HG03139 (cell line): ENCODE results near the gene CCDC126.
"Not testable (repeated sequence)": the region's sequence is repeated elsewhere in the genome, so short reads cannot be mapped to it uniquely, and the experiment has no call there.

Experiments
- ATAC-seq: cut with Tn5 transposase; IDR thresholded peaks from one replicate; pipeline ENCODE4 v1.9.1; 2021; ENCODE audit not compliant: unreplicated experiment

CCDC126 gene

GRCh38 chr7:23622506-23622925 lies 25.3 kb downstream of the CCDC126 start:
- no peak for ATAC-seq

DNA sequence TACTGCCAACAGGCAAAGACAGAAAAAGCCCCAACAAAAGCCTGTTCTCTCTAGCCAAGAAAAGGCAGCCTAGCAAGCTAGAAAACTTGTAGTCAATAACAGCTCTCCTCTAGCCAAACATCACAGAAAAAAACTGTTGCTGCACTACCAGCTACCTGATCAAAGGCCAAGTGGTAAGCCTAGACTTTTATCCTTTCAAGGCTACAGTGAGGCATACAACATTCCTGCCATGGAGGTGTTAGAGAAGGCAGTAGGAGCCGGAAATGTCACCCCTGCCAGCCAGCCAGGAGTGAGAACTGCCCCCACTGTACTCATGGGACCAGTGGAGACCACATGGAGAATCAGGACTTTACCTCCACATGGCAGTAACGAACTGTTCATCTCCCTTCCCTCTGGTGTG lies 31.2 kb downstream of the CCDC126 start:
- no peak for ATAC-seq

GRCh38 chr7:23633417-23633816 lies 36.2 kb downstream of the CCDC126 start:
- ATAC-seq, result no peak

GRCh38 chr7:23645822-23646221 lies 48.6 kb downstream of the CCDC126 start:
- ATAC-seq, result no peak

GRCh38 chr7:23653942-23654341 lies 56.8 kb downstream of the CCDC126 start:
- no peak for ATAC-seq

DNA sequence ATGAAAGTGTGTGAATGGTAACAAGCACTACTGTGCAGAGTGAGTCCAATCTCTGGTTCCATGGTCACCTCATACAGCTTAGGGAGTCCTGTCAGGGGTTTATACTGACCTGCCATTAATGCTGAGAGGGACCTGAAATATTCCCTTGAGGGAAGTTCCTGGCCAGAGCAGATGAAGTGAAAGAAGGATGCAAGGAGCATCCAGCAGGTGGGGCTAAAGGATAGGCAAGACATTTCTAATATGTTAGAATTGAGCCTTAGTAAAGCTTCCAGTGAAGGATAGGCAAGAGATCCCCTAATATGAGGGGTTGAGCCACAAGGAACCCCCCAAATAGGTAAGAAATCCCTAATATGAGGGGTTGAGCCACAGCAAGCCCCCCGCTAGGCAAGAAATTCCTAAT lies 57.3 kb downstream of the CCDC126 start:
- ATAC-seq, result no peak

- no peak for ATAC-seq
Measured at GRCh38 chr7:23655433-23655832, 58.3 kb downstream of the CCDC126 start.

GRCh38 chr7:23658831-23659427 lies 61.7 kb downstream of the CCDC126 start:
- ATAC-seq, result no peak

- ATAC-seq, result no peak
Measured at GRCh38 chr7:23661385-23661784, 64.2 kb downstream of the CCDC126 start.

GRCh38 chr7:23662124-23662983 lies 65.2 kb downstream of the CCDC126 start:
- ATAC-seq, result no peak

GRCh38 chr7:23662984-23663313 lies 65.8 kb downstream of the CCDC126 start:
- no peak for ATAC-seq

DNA sequence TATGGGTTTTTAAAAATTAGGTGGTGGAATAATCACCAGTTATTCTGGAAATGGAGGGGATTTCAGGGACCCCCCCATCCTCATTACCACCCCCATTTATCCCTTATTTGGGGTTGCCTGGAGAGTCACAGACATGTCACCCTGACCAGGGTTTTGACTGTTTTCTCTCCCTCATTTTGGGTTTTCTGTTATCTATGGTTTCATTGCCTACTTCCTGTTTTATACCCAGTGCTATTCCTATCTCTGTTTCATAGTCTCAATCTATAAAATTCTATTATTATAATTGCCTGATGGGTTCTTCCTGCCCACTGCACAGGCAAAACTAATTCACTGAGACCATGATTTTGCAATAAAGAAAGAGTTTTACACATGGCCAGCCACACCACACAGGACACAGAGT lies 66.9 kb downstream of the CCDC126 start:
- ATAC-seq, result no peak

GRCh38 chr7:23672033-23672432 lies 74.9 kb downstream of the CCDC126 start:
- no peak for ATAC-seq

DNA sequence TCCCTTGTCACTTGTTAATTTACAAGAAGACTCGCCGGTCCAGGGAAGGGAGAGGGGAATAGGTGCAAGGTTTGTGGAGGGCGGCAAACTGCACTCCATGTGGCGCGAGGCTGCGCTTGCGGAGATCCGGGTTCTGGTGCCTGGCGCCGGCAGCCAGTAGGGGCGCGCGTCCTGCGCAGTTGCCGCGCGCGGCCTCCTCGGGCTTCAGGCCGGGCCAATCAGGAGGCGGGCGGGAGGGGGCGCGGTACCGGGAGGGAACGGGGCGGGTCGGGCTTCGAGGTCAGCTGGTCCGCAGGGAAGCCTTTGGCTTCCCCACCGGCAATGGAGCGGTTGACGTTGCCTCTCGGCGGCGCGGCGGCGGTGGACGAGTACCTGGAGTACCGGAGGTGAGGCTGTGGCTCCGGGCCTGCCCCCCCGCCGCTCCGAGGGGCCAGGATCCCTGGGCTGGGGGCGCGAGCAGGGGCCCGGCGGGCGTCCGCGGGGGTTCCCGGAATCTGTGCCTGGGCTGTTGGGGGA lies 82.8 kb downstream of the CCDC126 start, which contains the start of gene FAM221A:
Gene FAM221A, plus strand, starts transcription at position 302 of the 516 bp plus-strand sequence. Its CDS starts 20 bp downstream, at position 322.
- ATAC-seq, result peak; percentile 99

GRCh38 chr7:23680414-23681405 lies 83.5 kb downstream of the CCDC126 start:
- peak; percentile 17 for ATAC-seq

GRCh38 chr7:23684041-23684440 lies 86.9 kb downstream of the CCDC126 start:
- ATAC-seq, result not testable (repeated sequence)

GRCh38 chr7:23685731-23686130 lies 88.5 kb downstream of the CCDC126 start:
- no peak for ATAC-seq

DNA sequence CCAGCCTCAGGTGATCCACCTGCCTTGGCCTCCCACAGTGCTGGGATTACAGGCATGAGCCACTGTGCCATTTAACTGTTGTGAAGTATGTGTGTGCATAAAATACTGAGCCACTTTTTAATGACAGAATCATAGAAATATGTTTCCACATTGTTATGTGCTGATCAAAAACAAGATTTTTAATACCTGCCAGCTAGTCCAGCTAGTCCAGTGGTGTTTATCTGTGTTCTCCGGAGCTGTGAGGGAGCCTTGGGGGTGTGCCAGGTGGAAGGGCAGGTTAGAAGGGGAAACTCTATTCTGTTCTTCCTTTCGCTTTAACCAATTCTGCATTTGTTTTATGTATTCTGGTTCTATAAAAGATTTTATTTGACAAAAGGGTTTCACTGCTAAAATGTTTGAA lies 89.8 kb downstream of the CCDC126 start:
- no peak for ATAC-seq

DNA sequence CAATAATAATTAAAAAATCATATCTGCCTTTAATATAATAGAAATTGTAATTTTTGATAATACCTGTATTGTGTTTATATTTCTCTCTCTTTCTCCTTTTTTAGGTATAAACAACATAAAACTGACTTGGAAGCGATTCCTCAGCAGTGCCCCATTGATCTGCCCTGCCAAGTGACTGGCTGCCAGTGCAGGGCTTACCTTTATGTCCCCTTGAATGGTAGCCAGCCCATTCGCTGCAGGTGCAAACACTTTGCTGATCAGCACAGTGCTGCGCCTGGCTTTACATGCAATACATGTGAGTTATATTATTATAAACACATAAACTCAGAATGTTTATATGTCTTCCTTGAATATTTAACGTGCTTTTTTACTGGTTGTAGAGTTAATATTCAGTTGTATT lies 92.0 kb downstream of the CCDC126 start:
- no peak for ATAC-seq

DNA sequence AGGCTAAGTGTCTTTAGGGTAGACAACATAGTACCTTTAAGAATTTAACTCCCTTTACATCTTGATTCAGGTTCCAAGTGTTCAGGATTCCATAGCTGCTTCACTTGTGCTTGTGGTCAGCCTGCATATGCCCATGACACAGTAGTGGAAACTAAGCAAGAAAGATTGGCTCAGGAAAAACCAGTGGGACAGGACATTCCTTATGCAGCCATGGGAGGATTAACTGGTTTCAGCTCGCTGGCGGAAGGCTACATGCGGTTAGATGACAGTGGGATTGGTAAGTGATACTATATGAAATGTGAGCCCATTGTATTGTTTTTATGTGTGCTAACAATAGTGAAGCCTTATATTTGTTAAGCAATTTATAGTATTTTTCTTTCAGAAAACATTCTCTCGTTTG lies 94.1 kb downstream of the CCDC126 start:
- no peak for ATAC-seq

DNA sequence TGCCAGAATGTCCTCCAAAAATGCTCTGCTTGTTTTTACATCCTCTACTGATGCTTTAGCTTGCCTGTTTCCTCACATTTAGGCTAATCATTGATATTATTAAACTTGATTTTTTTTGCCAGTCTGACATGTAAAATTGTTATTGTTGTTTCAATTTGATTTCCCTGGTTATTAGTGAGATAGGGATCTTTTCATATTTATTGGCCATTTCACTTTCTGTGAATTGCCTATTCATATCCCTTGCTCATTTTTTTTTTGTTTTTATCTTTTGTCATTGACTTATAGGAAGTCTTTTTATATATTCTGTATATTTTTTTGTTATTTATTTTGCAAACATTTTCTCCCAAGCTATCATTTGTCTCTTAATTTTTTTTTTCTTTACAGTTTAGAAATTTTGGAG lies 96.0 kb downstream of the CCDC126 start:
- ATAC-seq, result no peak
